GF-D8 (cell line): ENCODE data around the gene REV3L.

Experiments used
- DNase-seq: peaks from one replicate; lab custom pipeline; 2025; lab: John Stamatoyannopoulos, UW

REV3L gene

GRCh38 chr6:111423960-111424846 lies 58.8 kb downstream of the REV3L start:
- DNase-seq = no peak

DNA sequence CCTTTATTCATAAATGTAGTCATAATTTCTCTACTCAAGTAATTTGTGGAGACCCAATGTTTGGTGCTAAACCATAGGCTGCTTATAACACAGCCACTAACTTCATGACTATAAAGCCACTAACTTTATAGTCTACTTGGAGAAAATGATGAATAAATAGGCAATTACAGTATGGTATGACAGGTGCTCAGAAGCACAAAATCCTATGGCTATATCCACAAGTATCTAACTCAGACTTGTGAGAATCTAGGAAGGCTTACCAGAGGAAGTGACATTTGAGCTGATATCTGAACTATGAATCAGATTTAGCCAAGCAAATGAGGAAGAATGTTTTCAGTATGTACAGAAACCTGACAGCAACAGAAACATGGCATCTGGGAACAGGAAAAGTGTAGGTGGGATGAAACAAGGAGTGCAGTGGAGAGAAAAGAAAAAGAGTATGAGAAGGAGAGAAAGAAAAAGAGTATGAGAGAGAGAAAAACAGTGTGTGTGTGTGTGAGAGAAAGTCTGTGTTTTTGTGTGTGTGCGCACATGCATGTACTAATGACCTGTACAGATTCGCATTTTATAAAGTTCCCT lies 59.9 kb downstream of the REV3L start:
- no peak for DNase-seq

GRCh38 chr6:111418971-111419693 lies 63.9 kb downstream of the REV3L start:
- no peak for DNase-seq

- no peak for DNase-seq
These were observed 65.1 kb downstream of the REV3L start for GRCh38 chr6:111417946-111418345.

GRCh38 chr6:111417181-111417585 lies 65.8 kb downstream of the REV3L start:
- DNase-seq = no peak

- no peak for DNase-seq
These were observed 66.5 kb downstream of the REV3L start for GRCh38 chr6:111416529-111416928.

DNA sequence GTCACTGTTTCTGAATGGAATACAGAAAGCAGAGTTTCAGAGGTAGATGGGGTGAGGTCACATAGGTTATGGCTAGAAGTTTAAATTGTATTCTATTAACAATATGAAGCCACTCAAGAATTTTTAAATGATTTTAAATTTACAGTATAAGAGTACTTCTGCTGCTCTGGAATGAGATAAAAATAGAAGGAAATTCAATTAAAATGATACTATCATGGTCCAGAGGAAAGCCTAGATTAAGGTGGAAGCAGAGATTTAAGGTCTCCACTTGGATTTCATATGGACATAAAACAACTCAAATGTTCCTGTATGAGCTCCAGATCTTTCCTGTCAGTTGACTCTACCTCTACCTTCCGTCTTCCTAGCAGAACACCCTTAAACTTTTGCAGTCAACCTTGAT lies 68.6 kb downstream of the REV3L start:
- DNase-seq = no peak

DNA sequence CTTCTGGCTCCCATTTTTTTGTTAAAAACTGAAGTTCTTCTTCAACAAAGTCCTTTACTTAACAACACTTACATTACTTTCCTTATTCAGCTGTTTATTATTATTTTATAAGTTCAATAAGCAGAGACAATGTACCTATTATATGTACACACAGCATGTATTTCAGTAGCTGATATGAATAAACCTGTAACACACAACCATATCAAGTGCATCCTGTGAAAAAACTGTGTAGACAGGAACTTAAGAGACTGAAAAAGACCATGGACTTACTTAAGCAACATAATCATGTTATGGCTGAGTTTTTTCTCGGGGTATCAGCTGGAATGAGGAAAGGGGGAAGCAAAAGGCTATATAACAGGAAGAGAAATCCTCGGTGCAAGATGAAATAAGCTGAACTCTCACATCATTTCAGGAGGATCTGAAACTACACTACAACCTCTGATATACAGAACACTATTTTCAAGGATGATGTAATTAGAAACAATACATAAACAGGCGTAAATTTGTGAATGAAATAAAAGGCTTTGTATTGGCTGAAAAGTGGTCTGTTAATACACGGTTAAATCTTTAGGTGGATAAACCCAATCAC lies 70.9 kb downstream of the REV3L start:
- no peak for DNase-seq

DNA sequence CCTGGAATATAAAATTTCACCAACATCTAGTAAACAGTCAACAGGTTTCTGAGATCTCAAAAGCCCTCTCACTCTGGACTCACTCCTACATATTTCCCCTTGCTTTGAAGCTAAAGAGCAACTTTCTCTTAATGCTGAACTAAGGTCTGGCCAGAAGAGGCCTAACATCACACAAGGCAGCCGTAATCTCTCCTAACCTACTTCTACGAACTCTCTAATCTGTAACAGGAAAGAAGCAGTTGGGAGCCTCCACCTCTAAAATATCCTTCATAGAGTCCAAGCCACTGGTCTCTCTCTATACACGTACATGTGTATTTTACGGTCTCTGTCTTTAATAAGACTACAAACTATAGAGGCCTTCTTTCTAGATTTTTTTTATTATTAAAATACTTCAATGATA lies 72.0 kb downstream of the REV3L start:
- DNase-seq = no peak

GRCh38 chr6:111410371-111410770 lies 72.6 kb downstream of the REV3L start:
- DNase-seq = no peak

GRCh38 chr6:111409430-111409829 lies 73.6 kb downstream of the REV3L start:
- DNase-seq = no peak

DNA sequence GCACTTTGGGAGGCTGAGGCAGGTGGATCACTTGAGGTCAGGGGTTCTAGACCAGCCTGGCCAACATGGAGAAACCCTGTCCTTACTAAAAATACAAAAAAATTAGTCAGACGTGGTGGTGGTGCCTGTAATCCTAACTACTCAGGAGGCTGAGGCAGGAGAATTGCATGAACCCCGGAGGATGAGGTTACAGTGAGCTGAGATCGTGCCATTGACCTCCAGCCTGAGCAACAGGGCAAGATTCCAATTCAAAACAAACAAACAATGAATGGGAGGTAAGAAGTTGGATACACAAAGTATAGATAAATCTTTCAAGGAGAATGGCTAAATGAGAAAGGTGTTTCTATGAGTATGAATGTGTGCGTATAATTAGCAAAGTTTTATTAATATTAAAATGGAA lies 75.3 kb downstream of the REV3L start:
- no peak for DNase-seq

DNA sequence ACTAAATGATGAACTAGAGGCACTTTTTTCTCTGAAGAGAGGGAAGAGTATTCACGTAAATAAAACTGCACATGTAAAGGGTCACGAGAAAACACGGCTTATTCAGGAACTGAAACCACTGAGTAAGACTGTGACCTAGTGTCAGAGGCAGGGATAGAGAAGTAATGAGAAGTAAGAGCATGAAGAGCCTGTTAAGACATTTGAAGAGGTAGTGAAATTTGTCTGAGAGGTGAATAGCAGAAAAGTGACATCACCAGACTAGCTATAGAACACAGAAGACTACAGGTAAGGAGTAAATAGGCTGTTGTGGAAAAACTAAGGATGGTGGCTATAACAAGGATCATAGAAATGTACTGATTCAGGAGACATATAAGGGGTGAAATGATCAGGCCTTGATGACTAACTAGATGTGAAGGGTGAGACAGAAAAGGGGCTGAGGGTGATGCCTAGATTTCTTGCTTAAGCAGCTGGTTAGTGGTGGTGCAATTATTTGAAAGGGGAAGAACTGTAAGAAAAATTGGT lies 76.8 kb downstream of the REV3L start:
- DNase-seq = no peak

GRCh38 chr6:111403388-111403787 lies 79.6 kb downstream of the REV3L start:
- DNase-seq = no peak

DNA sequence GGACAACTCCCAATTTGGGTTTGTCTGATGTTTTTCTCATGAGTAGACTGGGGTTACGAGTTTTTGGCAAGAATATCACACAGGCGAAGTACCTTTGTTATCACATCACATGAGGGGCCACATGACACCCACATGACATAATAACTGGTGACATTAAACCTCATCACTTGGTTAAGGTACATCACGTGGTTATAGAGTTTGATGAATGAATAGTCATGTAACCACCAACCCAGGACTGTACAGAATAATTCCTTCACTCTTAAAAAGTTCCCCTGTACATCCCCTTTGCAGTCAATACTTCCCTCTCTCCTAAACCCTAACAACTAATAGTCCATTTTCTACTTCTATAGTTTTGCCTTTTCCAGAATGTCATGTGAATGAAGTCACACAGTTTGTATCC lies 83.4 kb downstream of the REV3L start:
- no peak for DNase-seq

DNA sequence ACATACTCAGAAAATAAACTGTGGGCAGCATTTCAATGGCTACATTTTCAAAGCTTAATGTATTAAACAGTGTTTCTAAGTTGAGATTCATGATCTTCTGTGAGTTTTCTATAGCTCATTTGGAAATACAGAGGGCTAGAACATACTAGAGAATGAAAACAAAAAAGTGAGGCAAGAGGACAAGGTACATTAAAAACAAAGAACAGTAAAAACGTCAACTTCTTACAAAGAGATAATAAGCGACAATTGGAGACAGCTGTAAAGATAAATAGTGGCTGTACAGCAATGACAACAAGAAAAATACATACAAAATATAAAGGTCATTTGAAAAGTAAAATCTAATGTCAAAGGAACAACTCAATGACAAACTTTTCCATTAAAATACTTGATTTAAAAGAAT lies 94.3 kb downstream of the REV3L start:
- DNase-seq = no peak

GRCh38 chr6:111382476-111383294 lies 100.3 kb downstream of the REV3L start:
- DNase-seq = no peak

GRCh38 chr6:111381728-111382127 lies 101.3 kb downstream of the REV3L start:
- DNase-seq = no peak

- no peak for DNase-seq
These were observed 101.9 kb downstream of the REV3L start for GRCh38 chr6:111381123-111381522.

DNA sequence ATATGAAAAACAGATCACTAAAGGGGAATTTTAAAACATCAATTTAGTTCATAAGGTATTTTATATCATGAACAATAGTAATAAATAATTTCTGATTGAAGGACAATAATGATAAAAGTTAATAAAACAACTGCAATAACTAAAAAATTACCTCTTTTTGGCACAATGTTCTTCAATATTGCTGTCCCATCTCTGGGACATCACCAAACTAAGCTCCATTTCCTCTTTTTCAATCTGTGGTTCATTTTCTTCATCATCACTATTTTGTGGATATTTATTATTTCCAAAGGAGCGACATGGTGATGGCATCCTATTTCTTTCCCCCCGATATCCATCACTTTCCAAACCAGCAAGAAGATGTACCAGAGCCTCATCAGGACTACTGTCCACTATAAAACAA lies 103.2 kb downstream of the REV3L start:
- no peak for DNase-seq

DNA sequence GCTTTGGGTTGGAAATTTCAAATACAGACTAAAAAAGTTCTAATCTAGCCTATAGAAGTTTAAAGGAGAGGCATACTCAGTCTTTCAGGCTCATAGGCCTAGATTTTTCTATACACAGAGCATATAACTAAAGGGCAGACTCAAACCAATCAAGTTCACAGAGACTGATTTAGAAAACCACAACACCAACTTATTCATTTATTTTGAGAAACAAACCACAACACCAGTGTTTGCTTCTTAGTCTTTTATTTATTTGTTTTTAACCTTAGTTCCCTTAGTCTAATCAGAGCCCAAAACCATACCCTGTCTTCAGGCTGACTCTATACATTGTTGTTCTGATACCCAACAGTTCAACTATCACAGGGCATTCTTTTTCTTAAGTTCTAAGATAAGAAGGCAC lies 103.7 kb downstream of the REV3L start:
- DNase-seq = no peak
